Tibial artery (tissue), 4 donors: ENCODE measurements around the gene EDA.

Source experiments
- DNase-seq, 2 donors: peaks; one replicate each; pipeline ENCODE4 v3.0.0-alpha.2; 2019
- H3K27ac ChIP-seq, 2 donors: fragments of 200-600 bp; sonication (generic) in 1 of 2; 1 replicate in 1 of 2; 2 replicates in 1 of 2; pipeline ENCODE4 v1.5.1; 2018 to 2019; ENCODE audit warnings: mild to moderate bottlenecking in 1 of 2
- H3K27me3 ChIP-seq, 2 donors: fragments of 200-600 bp; sonication (generic) in 1 of 2; one replicate each; pipeline versions ENCODE4 v1.5.1 to v1.6.0; 2016 to 2019
- H3K36me3 ChIP-seq, 3 donors: fragments of 200-600 bp; sonication (generic) in 2 of 3; one replicate each; pipeline ENCODE4 v1.5.1; 2016 to 2019; ENCODE audit warnings: mild to moderate bottlenecking in 2 of 3
- H3K4me1 ChIP-seq, 4 donors: fragments of 200-600 bp; sonication (generic) in 2 of 4; 1 replicate in 3 of 4; 2 replicates in 1 of 4; pipeline ENCODE4 v1.5.1; 2016 to 2019
- H3K4me3 ChIP-seq, 2 donors: fragments of 200-600 bp; sonication (generic) in 1 of 2; 1 replicate in 1 of 2; 2 replicates in 1 of 2; pipeline ENCODE4 v1.5.1; 2018 to 2019; ENCODE audit warnings: mild to moderate bottlenecking in 2 of 2
- H3K9me3 ChIP-seq, 3 donors: fragments of 200-600 bp; sonication (generic) in 1 of 3; one replicate each; pipeline ENCODE4 v1.5.1; 2016 to 2019
- CTCF ChIP-seq, 2 experiments: fragments of 200-600 bp in 1 of 2; fragments of 450-650 bp in 1 of 2; IDR thresholded peaks; one replicate each; pipeline ENCODE4 v1.5.1; 2017 to 2019; ENCODE audit warnings: antibody characterized with exemption in 2 of 2, mild to moderate bottlenecking in 1 of 2, moderate library complexity in 1 of 2
- intact Hi-C: fragments of 100-400 bp; cut with DNase I; formaldehyde crosslinking; loops from one replicate; pipeline ENCODE4 v1.15.0; 2023; ENCODE audit warnings: low total_unique reads

EDA gene

GRCh38 chrX:70030301-70030767, 414.4 kb downstream of the EDA start:
- intact Hi-C loops = no loop called here
- Histone ChIP-seq H3K36me3 (no peaks in the 10 kb centered on the region), H3K27me3 (no peaks in the 10 kb centered on the region), H3K4me3 (no peak overlapping the region), H3K4me1 (no peaks in the 10 kb centered on the region), H3K9me3 (no peaks in the 10 kb centered on the region), H3K27ac (no peak overlapping the region)
- TF ChIP-seq CTCF (IDR thresholded peaks at IDR 0.05) = peak; percentile 47 to 55
- DNase-seq = no peak

- no peaks in the 10 kb centered on the region for H3K4me1 ChIP-seq
- no peaks in the 10 kb centered on the region for H3K27me3 ChIP-seq
- no peaks in the 10 kb centered on the region for H3K9me3 ChIP-seq
- no peaks in the 10 kb centered on the region for H3K36me3 ChIP-seq
- no peak for DNase-seq
- no peak for TF ChIP-seq CTCF (IDR thresholded peaks at IDR 0.05)
- H3K4me3 ChIP-seq = no peak overlapping the region
- no peak overlapping the region for H3K27ac ChIP-seq
- intact Hi-C loops = no loop called here
Observed at GRCh38 chrX:70032792-70033191, 416.9 kb downstream of the EDA start.

GRCh38 chrX:70033348-70034051, 417.6 kb downstream of the EDA start:
- DNase-seq = no peak
- Histone ChIP-seq H3K27me3 (no peaks in the 10 kb centered on the region), H3K4me3 (no peak overlapping the region), H3K4me1 (no peaks in the 10 kb centered on the region), H3K27ac (no peak overlapping the region), H3K36me3 (no peaks in the 10 kb centered on the region), H3K9me3 (no peaks in the 10 kb centered on the region)
- peak; percentile 31 to 34 for TF ChIP-seq CTCF (IDR thresholded peaks at IDR 0.05)
- intact Hi-C loops = no loop called here

- Histone ChIP-seq H3K4me1 (no peaks in the 10 kb centered on the region), H3K9me3 (no peaks in the 10 kb centered on the region), H3K36me3 (no peaks in the 10 kb centered on the region), H3K4me3 (no peak overlapping the region), H3K27me3 (no peaks in the 10 kb centered on the region), H3K27ac (no peak overlapping the region)
- TF ChIP-seq CTCF (IDR thresholded peaks at IDR 0.05) = no peak
- DNase-seq = no peak
- intact Hi-C loops = no loop called here
Observed at GRCh38 chrX:70034646-70035045, 418.7 kb downstream of the EDA start.

- Histone ChIP-seq H3K36me3 (no peaks in the 10 kb centered on the region), H3K9me3 (no peaks in the 10 kb centered on the region), H3K4me3 (no peak overlapping the region), H3K4me1 (no peaks in the 10 kb centered on the region), H3K27ac (no peak overlapping the region), H3K27me3 (no peaks in the 10 kb centered on the region)
- no peak for TF ChIP-seq CTCF (IDR thresholded peaks at IDR 0.05)
- intact Hi-C loops = no loop called here
- no peak for DNase-seq
Observed at GRCh38 chrX:70038515-70038914, 422.6 kb downstream of the EDA start.
